Measurements from ENCODE around the gene CD82.

GRCh38 chr11:44566952-44567875 is 1.8 kb downstream of the CD82 start:
- TF ChIP-seq CTCF (IDR thresholded peaks at IDR 0.05) (no peak), POLR2A (IDR thresholded peaks at IDR 0.05) (no peak)
